DMS 273 (cell line): Measurements from ENCODE around the gene RUNX2.

Experiments used
- DNase-seq: peaks from one replicate; lab custom pipeline; 2025; ENCODE audit not compliant: unreplicated experiment; lab: John Stamatoyannopoulos, UW

The RUNX2 gene

DNA sequence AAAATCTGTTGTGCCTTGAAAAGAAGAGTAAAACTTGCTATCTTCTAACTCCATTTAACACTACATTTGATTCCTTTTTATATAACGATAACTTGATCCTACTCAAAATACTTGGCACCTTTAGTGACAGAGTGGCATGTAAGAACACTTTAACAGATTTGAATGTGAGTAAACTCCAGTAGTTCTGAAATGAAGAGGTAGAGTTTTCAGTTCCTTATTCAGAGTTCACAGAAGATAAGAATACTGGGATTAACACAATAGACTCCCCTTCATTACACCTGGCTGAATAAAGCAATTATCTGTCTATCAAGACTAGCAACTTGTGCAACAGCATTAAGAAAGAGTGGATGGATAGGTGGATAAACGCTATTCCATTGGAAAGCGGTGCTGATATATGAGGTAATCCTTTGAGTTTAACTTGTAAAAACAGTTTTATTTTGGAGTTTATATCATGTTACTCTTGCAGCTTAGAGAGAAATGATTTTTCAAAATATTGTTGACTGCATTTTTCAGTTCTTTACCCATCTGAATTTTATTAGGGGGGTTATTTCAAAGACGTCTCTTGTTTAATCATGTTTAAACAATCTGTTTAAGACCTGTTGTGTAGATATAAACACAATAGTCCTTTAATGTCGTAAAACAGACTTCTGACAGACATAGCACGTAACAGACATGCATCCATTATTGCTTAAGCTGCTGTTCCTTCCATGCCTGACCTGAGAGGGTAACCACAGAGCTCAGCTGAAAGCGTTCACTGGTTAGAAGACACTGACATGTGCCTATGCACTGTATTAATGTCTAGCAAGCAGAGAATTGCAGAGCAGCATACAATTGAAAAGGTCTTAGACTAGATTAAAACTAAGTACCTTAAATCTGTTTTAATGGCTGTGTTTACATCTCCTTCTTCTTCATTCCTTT lies 152.0 kb downstream of the RUNX2 start:
- DNase-seq = no peak

- DNase-seq = no peak
These were observed 152.8 kb downstream of the RUNX2 start for GRCh38 chr6:45480752-45481415.

DNA sequence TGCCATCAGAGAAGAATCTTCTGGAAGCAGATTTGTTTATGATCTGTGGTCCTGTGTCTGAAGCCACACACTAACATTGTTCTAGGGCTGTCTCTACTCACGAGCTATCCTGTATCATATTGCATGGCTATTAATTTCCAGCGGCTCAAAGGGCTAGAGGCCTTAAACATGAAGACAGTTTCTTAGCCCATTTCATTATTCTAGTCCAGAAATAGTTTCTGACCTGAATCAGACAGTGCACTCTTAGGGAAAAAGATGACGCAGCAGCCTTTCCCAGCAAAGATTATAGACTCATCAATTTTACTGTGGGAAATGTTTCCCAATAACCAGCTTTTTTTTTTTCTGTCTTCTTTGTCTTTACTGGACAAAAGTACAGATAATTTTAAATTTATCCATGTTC lies 154.9 kb downstream of the RUNX2 start:
- no peak for DNase-seq

DNA sequence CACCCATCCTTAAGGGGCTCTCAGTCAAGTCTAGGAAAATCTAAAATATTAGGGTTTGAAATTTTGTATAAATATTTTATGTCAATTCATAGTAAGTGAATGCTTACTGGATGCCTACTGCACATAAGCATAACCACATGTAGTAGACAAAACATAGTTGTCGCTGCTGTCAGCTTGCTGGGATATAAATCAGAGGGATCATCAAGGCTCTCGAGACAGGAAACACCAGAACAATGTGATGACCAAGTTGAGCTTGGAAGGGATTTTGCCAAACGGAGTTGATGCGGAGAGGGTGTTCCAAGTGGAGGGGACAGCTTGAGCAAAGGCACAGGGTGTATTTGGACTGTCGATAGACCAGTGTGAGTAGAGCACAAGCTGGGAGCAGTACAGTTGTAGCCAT lies 155.4 kb downstream of the RUNX2 start:
- no peak for DNase-seq

GRCh38 chr6:45486736-45487135 lies 158.6 kb downstream of the RUNX2 start:
- no peak for DNase-seq

DNA sequence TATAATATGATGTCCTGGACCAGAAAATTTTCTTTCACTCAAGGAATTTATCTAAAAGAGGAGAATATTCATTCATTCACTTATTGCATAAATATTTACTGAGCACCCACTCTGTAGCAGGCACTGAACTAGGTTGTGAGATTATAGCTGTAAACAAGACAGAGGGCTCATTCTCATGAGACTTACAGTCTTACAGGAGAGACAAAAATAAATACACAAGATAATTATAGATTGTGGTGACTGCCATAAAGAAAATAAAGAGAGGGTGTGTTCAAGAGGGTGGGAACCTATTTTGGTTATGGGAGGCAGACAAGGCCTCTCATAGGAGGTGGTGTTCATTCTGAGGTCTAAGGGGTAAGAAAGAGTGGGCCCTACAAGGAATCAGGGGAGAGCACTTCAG lies 159.5 kb downstream of the RUNX2 start:
- no peak for DNase-seq

- DNase-seq = no peak
These were observed 160.1 kb downstream of the RUNX2 start for GRCh38 chr6:45488269-45488668.

- no peak for DNase-seq
These were observed 160.8 kb downstream of the RUNX2 start for GRCh38 chr6:45488889-45489288.

- DNase-seq = no peak
These were observed 163.1 kb downstream of the RUNX2 start for GRCh38 chr6:45491048-45491735.

DNA sequence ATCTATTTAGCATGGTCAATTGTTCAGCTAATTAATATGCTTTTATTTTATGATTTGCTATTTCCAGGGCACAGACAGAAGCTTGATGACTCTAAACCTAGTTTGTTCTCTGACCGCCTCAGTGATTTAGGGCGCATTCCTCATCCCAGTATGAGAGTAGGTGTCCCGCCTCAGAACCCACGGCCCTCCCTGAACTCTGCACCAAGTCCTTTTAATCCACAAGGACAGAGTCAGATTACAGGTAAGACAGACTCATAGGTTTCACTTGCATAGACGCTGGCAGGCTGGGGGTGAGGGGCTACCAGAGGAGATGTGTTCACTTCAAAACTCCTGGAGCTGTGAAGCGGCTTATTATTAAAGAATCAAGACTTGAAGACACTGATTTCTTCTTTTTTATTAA lies 163.7 kb downstream of the RUNX2 start:
- no peak for DNase-seq

DNA sequence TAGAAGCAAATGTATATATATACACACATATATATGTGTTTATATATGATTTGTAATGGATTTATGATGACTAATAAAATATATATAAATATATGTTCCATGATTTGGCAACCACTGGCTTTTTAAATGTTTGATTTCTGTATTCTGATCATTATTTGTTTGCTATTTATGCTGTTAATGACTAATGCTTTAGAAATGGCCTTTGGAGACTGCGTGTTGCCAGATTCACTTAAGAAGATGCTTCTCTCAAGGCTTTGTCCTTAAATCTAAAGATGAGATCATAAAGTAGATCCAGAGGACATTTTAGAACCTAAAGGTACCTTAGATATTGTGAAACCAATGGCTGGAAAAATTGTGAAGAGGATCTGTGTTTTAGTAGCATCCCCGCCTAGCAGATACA lies 165.6 kb downstream of the RUNX2 start:
- no peak for DNase-seq

GRCh38 chr6:45494416-45495135 lies 166.4 kb downstream of the RUNX2 start:
- no peak for DNase-seq

DNA sequence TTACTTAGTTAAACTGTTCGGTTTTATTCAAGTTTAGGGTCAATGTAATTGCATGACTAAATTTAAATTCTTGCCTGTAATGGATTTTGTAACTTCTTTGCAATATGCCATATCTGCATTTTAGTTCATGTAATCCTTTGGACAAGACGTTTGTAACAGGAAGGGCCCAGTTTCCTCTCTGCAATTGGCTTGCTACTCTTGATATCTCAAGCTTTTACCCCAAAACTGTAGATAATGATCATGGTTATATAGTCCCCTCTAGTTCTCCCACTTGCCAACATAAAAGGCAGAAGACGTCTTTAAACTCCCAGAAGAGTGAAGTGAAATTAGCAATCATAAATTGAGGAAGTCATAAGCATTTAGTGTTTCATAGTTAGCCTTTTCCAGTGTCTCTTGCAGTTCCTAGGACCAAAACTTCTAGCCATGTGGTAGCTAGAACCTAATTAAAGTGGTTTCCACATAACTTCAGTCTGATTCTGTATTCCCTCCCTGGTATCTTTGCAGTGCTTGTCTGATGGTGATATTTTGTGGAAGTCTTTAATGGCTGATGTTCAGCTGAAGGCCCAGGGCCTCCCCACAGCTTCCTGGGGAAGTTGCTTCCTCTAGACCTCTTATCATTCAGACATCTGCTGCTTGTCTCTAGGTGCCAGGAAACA lies 167.4 kb downstream of the RUNX2 start:
- no peak for DNase-seq

DNA sequence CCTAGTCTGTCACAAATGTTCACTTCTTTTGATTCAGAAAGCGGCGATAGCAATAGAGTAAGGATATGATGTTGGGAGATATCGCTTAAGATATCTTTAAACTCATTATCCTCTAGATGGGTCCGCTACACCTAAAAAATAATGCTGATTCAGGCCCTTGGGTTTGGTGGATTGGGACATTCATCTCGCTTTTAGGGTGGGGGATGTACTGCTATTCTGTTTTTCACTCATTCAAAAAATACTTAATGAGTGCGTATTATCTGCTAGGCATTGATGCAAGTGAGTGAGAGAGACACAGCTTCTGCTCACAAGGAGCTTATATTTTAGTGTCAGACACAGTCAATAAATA lies 167.9 kb downstream of the RUNX2 start:
- DNase-seq = no peak

DNA sequence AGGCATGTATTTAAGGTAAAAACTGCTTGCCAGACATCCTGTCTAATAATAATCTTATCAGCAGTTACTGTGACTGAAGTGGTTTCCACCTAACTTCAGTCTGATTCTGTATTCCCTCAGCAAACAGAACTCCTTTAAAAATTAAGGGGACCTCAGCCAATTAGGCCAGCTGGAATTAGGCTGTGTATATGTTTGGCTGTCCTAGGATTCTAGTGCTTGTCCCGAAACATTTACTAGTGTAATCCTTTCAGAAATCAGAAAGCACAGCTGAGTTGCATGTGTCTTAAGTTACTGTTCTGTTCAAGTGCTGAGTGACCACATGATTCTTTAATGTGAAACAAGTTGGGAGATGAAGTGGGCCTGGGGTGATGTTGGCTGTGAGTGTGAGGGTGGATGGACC lies 170.5 kb downstream of the RUNX2 start:
- DNase-seq = no peak

- no peak for DNase-seq
These were observed 173.0 kb downstream of the RUNX2 start for GRCh38 chr6:45500924-45501816.

GRCh38 chr6:45502456-45502855 lies 174.3 kb downstream of the RUNX2 start:
- DNase-seq = no peak

GRCh38 chr6:45504947-45505346 lies 176.8 kb downstream of the RUNX2 start:
- peak; percentile 42 for DNase-seq

DNA sequence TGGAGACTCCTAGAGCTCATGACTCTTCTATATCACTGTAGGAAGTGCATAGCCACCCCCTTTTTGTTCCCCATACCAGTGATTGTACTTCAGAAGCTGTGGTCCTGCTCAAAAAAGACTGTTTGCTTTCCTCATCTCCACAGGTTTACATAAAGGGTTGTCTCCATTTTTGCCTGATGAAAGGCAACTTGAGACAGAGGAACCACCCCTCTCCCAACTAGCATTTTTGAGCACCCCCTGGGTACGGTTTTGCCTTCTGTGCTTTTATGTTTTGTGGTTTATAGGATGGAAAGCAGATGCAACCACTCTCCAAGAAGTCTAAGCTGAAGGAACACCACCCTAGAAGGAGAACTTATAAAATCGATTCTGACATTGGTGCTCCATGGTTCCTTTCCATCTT lies 177.3 kb downstream of the RUNX2 start:
- no peak for DNase-seq

DNA sequence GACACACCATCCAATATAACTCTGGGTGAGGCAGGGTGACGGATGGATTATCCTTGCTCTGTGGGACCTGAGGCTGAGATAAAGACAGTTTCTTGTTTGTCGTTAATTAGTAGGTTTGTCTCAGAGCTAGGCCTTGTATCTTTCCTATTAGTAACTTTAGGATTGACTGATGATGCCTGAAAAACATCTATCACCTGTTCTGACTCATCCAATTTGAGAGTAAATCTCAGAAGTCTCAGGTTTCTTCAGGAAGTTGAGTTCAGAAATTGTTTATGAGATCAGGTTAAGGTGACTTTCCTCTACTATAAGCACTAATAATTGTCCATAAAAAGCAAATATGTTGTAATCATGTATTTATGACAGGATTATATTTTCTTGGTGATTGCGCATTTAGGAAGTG lies 179.1 kb downstream of the RUNX2 start:
- no peak for DNase-seq
